Activated CD4-positive, alpha-beta T cell treated with anti-CD3 and anti-CD28 coated beads, Interleukin-2, amount 50 U/mL, for 1 hour (primary cell): ENCODE data around the gene IQSEC3.
"Not testable (repeated sequence)": the region's sequence is repeated elsewhere in the genome, so short reads cannot be mapped to it uniquely, and the experiment has no call there.

Experiments used
- DNase-seq: peaks from one replicate; pipeline ENCODE4 v3.0.0-alpha.2; 2020

IQSEC3 gene

GRCh38 chr12:53735-54730 lies 12.5 kb upstream of the IQSEC3 start:
- no peak for DNase-seq

GRCh38 chr12:54750-55535 lies 11.6 kb upstream of the IQSEC3 start:
- DNase-seq, result no peak

GRCh38 chr12:56683-57346 lies 9.8 kb upstream of the IQSEC3 start:
- DNase-seq, result no peak

- no peak for DNase-seq
Observed at GRCh38 chr12:57539-57938, 9.0 kb upstream of the IQSEC3 start.

- no peak for DNase-seq
Observed at GRCh38 chr12:58832-59231, 7.7 kb upstream of the IQSEC3 start.

- not testable (repeated sequence) for DNase-seq
Observed at GRCh38 chr12:61845-62244, 4.7 kb upstream of the IQSEC3 start.

- not testable (repeated sequence) for DNase-seq
Observed at GRCh38 chr12:65491-66063, 990 bp upstream of the IQSEC3 start.

- DNase-seq, result not testable (repeated sequence)
Observed at GRCh38 chr12:66782-67504, 376 bp downstream of the IQSEC3 start.

- DNase-seq, result not testable (repeated sequence)
Observed at GRCh38 chr12:69677-70076, 3.1 kb downstream of the IQSEC3 start.

GRCh38 chr12:70541-70940 lies 4.0 kb downstream of the IQSEC3 start:
- not testable (repeated sequence) for DNase-seq

GRCh38 chr12:72018-72417 lies 5.5 kb downstream of the IQSEC3 start:
- DNase-seq, result not testable (repeated sequence)

- DNase-seq, result not testable (repeated sequence)
Observed at GRCh38 chr12:74420-75190, 8.0 kb downstream of the IQSEC3 start.

- DNase-seq, result not testable (repeated sequence)
Observed at GRCh38 chr12:75541-75940, 9.0 kb downstream of the IQSEC3 start.

GRCh38 chr12:76102-76501 lies 9.5 kb downstream of the IQSEC3 start:
- not testable (repeated sequence) for DNase-seq

GRCh38 chr12:76551-76950 lies 10.0 kb downstream of the IQSEC3 start:
- DNase-seq, result not testable (repeated sequence)

GRCh38 chr12:77101-77719 lies 10.6 kb downstream of the IQSEC3 start:
- not testable (repeated sequence) for DNase-seq

- DNase-seq, result not testable (repeated sequence)
Observed at GRCh38 chr12:77769-78383, 11.3 kb downstream of the IQSEC3 start.

- DNase-seq, result no peak
Observed at GRCh38 chr12:78981-79380, 12.4 kb downstream of the IQSEC3 start.

GRCh38 chr12:80681-81190 lies 14.2 kb downstream of the IQSEC3 start:
- DNase-seq, result no peak

GRCh38 chr12:82740-83139 lies 16.2 kb downstream of the IQSEC3 start:
- DNase-seq, result no peak
